MM.1S (cell line): ENCODE data around the gene TRMU.

ENCODE experiments used
- DNase-seq: peaks from one replicate; pipeline ENCODE4 v3.0.0-alpha.2; 2015
- H2AFZ ChIP-seq: fragments of 300-600 bp; sonication (generic); 2 replicates; pipeline ENCODE4 v1.6.0; 2016; ENCODE audit warnings: antibody characterized with exemption, low read length
- H3F3A ChIP-seq: fragments of 300-600 bp; sonication (generic); 2 replicates; pipeline ENCODE4 v1.6.1; 2016; ENCODE audit warnings: mild to moderate bottlenecking, antibody characterized with exemption, low read length, moderate library complexity, mixed read lengths; ENCODE audit not compliant: insufficient read depth
- H3K27ac ChIP-seq: fragments of 300-600 bp; sonication (generic); 2 replicates; pipeline ENCODE4 v1.5.1; 2016; ENCODE audit warnings: mild to moderate bottlenecking, low read length
- H3K27me3 ChIP-seq: fragments of 300-600 bp; sonication (generic); replicated peaks from 2 replicates; pipeline ENCODE4 v1.6.0; 2016; ENCODE audit warnings: low read length; ENCODE audit not compliant: insufficient read depth
- H3K36me3 ChIP-seq: fragments of 300-600 bp; sonication (generic); replicated peaks from 2 replicates; pipeline ENCODE4 v1.6.1; 2016; ENCODE audit warnings: mild to moderate bottlenecking, low read length, mixed read lengths; ENCODE audit not compliant: insufficient read depth
- H3K4me1 ChIP-seq: fragments of 300-600 bp; sonication (generic); 2 replicates; pipeline ENCODE4 v1.6.1; 2016; ENCODE audit warnings: low read length, mixed read lengths
- H3K4me2 ChIP-seq: fragments of 300-600 bp; sonication (generic); 2 replicates; pipeline ENCODE4 v1.6.0; 2016; ENCODE audit warnings: low read depth, low read length
- H3K4me3 ChIP-seq: fragments of 300-600 bp; sonication (generic); 2 replicates; pipeline ENCODE4 v1.5.1; 2016; ENCODE audit warnings: low read length, mixed read lengths
- H3K79me2 ChIP-seq: fragments of 300-600 bp; sonication (generic); 2 replicates; pipeline ENCODE4 v1.6.1; 2016; ENCODE audit warnings: mixed run types, low read length, mixed read lengths
- H3K9ac ChIP-seq: fragments of 300-600 bp; sonication (generic); 2 replicates; pipeline ENCODE4 v1.6.1; 2016; ENCODE audit warnings: low read length, mixed read lengths
- H3K9me2 ChIP-seq: fragments of 300-600 bp; sonication (generic); replicated peaks from 2 replicates; pipeline ENCODE4 v1.6.1; 2016; ENCODE audit warnings: mild to moderate bottlenecking, low read length, mixed read lengths; ENCODE audit not compliant: insufficient read depth
- H3K9me3 ChIP-seq: fragments of 300-600 bp; sonication (generic); replicated peaks from 2 replicates; pipeline ENCODE4 v1.6.1; 2016; ENCODE audit warnings: mild to moderate bottlenecking, low read length, mixed read lengths; ENCODE audit not compliant: insufficient read depth
- H4K20me1 ChIP-seq: fragments of 300-600 bp; sonication (generic); 2 replicates; pipeline ENCODE4 v1.6.1; 2016; ENCODE audit warnings: mild to moderate bottlenecking, low read length, moderate library complexity, mixed read lengths; ENCODE audit not compliant: insufficient read depth
- CTCF ChIP-seq: fragments of 300-600 bp; sonication (generic); IDR thresholded peaks from 2 replicates; pipeline ENCODE4 v1.5.1; 2016; ENCODE audit warnings: antibody characterized with exemption, low read length, mixed read lengths
- EZH2 ChIP-seq: fragments of 300-600 bp; sonication (generic); optimal IDR thresholded peaks from 2 replicates; pipeline ENCODE3; 2017; ENCODE audit warnings: low read depth, mild to moderate bottlenecking, antibody characterized with exemption, low read length, mixed read lengths
- EZH2phosphoT487 ChIP-seq: fragments of 300-600 bp; sonication (generic); IDR thresholded peaks from 2 replicates; pipeline ENCODE4 v1.6.1; 2018; ENCODE audit warnings: antibody characterized with exemption, low read length

TRMU gene

GRCh38 chr22:46338636-46339035, 3.1 kb downstream of the TRMU start:
- H4K20me1 ChIP-seq, result no peaks in the 10 kb centered on the region; the same call in 1 of the 2 replicates
- no peak overlapping the region for H3K4me2 ChIP-seq
- peaks cover 9% of the 10 kb centered on the region for H3K36me3 ChIP-seq
- TF ChIP-seq CTCF, result no peak
- no peak for TF ChIP-seq EZH2
- no peak for TF ChIP-seq EZH2phosphoT487
- DNase-seq, result no peak
- no peak overlapping the region for H3K4me3 ChIP-seq
- no peak overlapping the region for H3K27ac ChIP-seq
- no peaks in the 10 kb centered on the region for H3K27me3 ChIP-seq
- peaks cover 67% of the 10 kb centered on the region for H3K79me2 ChIP-seq
- H2AFZ ChIP-seq, result no peak overlapping the region
- H3K4me1 ChIP-seq, result peaks cover 7% of the 10 kb centered on the region
- peaks cover 16% of the 10 kb centered on the region; the same call in 1 of the 2 replicates for H3F3A ChIP-seq
- H3K9me3 ChIP-seq, result no peaks in the 10 kb centered on the region
- H3K9me2 ChIP-seq, result no peaks in the 10 kb centered on the region
- H3K9ac ChIP-seq, result no peak overlapping the region

- H3K4me2 ChIP-seq, result no peak overlapping the region
- H3K79me2 ChIP-seq, result peaks cover 75% of the 10 kb centered on the region
- H3K27me3 ChIP-seq, result no peaks in the 10 kb centered on the region
- H3K4me1 ChIP-seq, result peaks cover 7% of the 10 kb centered on the region
- H2AFZ ChIP-seq, result no peak overlapping the region
- no peaks in the 10 kb centered on the region for H3K9me2 ChIP-seq
- TF ChIP-seq CTCF (no peak), EZH2phosphoT487 (no peak), EZH2 (no peak)
- H4K20me1 ChIP-seq, result no peaks in the 10 kb centered on the region; the same call in 1 of the 2 replicates
- no peak overlapping the region for H3K27ac ChIP-seq
- no peaks in the 10 kb centered on the region for H3K9me3 ChIP-seq
- H3K36me3 ChIP-seq, result peaks cover 18% of the 10 kb centered on the region
- peaks cover 7% of the 10 kb centered on the region; the same call in 1 of the 2 replicates for H3F3A ChIP-seq
- no peak overlapping the region for H3K9ac ChIP-seq
- H3K4me3 ChIP-seq, result no peak overlapping the region
- no peak for DNase-seq
Observed at GRCh38 chr22:46339956-46340355, 4.4 kb downstream of the TRMU start.

GRCh38 chr22:46340676-46341075, 5.2 kb downstream of the TRMU start:
- Histone ChIP-seq H3K9ac (no peak overlapping the region), H2AFZ (no peak overlapping the region), H3K4me2 (no peak overlapping the region), H3K9me3 (no peaks in the 10 kb centered on the region), H3K27ac (no peak overlapping the region), H3K9me2 (no peaks in the 10 kb centered on the region), H3K36me3 (peaks cover 22% of the 10 kb centered on the region), H3K4me3 (no peak overlapping the region), H4K20me1 (no peaks in the 10 kb centered on the region; the same call in 1 of the 2 replicates), H3K27me3 (no peaks in the 10 kb centered on the region), H3K79me2 (peaks cover 73% of the 10 kb centered on the region), H3F3A (peaks cover 7% of the 10 kb centered on the region; the same call in 1 of the 2 replicates), H3K4me1 (peaks cover 7% of the 10 kb centered on the region)
- no peak for TF ChIP-seq CTCF
- no peak for TF ChIP-seq EZH2phosphoT487
- TF ChIP-seq EZH2, result no peak
- DNase-seq, result no peak
